ENCODE data around the gene POLRMT.

DNA sequence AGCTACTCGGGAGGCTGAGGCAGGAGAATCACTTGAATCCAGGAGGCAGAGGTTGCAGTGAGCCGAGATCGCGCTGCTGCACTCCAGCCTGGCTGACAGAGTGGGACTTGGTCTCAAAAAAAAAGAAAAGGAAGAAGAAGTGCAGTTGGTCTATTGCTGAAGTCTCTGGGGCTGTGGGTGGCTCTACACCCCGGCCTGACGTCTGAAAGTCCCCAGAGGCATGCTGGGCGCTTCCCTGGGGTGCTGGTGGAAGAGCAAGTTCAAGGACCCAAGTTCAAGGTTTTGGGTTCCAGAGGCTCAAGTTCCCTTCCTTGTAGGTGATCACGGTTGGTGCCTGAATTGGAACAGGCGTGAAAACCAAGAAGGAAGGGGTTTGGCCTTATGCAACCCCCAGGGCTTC is 39.8 kb downstream of the POLRMT start:
- TF ChIP-seq, protein P1, sequence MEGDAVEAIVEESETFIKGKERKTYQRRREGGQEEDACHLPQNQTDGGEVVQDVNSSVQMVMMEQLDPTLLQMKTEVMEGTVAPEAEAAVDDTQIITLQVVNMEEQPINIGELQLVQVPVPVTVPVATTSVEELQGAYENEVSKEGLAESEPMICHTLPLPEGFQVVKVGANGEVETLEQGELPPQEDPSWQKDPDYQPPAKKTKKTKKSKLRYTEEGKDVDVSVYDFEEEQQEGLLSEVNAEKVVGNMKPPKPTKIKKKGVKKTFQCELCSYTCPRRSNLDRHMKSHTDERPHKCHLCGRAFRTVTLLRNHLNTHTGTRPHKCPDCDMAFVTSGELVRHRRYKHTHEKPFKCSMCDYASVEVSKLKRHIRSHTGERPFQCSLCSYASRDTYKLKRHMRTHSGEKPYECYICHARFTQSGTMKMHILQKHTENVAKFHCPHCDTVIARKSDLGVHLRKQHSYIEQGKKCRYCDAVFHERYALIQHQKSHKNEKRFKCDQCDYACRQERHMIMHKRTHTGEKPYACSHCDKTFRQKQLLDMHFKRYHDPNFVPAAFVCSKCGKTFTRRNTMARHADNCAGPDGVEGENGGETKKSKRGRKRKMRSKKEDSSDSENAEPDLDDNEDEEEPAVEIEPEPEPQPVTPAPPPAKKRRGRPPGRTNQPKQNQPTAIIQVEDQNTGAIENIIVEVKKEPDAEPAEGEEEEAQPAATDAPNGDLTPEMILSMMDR (IDR thresholded peaks at IDR 0.05): no peak
- no peak for TF ChIP-seq EP300 (IDR thresholded peaks at IDR 0.05; ENCODE audit: borderline replicate concordance in 1 of 2, low read depth in 1 of 2, low read length in 1 of 2)
- no peak for TF ChIP-seq GABPA (IDR thresholded peaks at IDR 0.05; ENCODE audit: low read depth)
- TF ChIP-seq, protein P2, sequence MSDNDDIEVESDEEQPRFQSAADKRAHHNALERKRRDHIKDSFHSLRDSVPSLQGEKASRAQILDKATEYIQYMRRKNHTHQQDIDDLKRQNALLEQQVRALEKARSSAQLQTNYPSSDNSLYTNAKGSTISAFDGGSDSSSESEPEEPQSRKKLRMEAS (IDR thresholded peaks at IDR 0.05; ENCODE audit: low read depth): no peak
- no peak for TF ChIP-seq SIN3A (IDR thresholded peaks at IDR 0.05; ENCODE audit: borderline replicate concordance, low read depth, low read length)
- TF ChIP-seq YY1 (IDR thresholded peaks at IDR 0.05; ENCODE audit: low read depth): no peak
- TF ChIP-seq RXRA (IDR thresholded peaks at IDR 0.05; ENCODE audit: borderline replicate concordance, low read depth): no peak
- TF ChIP-seq SMC3 (IDR thresholded peaks at IDR 0.05; ENCODE audit: low read depth, low read length): no peak
- TF ChIP-seq EZH2phosphoT487 (IDR thresholded peaks at IDR 0.05; ENCODE audit: borderline replicate concordance, low read depth): no peak
- no peak for TF ChIP-seq TCF12 (IDR thresholded peaks at IDR 0.05)
- TF ChIP-seq RFX5 (IDR thresholded peaks at IDR 0.05; ENCODE audit: low read length): no peak
- TF ChIP-seq TAF1 (IDR thresholded peaks at IDR 0.05; ENCODE audit: borderline replicate concordance, low read depth, low read length): no peak
- TF ChIP-seq MXI1 (IDR thresholded peaks at IDR 0.05; ENCODE audit: low read depth, low read length): no peak
- TF ChIP-seq, protein P3, sequence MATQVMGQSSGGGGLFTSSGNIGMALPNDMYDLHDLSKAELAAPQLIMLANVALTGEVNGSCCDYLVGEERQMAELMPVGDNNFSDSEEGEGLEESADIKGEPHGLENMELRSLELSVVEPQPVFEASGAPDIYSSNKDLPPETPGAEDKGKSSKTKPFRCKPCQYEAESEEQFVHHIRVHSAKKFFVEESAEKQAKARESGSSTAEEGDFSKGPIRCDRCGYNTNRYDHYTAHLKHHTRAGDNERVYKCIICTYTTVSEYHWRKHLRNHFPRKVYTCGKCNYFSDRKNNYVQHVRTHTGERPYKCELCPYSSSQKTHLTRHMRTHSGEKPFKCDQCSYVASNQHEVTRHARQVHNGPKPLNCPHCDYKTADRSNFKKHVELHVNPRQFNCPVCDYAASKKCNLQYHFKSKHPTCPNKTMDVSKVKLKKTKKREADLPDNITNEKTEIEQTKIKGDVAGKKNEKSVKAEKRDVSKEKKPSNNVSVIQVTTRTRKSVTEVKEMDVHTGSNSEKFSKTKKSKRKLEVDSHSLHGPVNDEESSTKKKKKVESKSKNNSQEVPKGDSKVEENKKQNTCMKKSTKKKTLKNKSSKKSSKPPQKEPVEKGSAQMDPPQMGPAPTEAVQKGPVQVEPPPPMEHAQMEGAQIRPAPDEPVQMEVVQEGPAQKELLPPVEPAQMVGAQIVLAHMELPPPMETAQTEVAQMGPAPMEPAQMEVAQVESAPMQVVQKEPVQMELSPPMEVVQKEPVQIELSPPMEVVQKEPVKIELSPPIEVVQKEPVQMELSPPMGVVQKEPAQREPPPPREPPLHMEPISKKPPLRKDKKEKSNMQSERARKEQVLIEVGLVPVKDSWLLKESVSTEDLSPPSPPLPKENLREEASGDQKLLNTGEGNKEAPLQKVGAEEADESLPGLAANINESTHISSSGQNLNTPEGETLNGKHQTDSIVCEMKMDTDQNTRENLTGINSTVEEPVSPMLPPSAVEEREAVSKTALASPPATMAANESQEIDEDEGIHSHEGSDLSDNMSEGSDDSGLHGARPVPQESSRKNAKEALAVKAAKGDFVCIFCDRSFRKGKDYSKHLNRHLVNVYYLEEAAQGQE (IDR thresholded peaks at IDR 0.05; ENCODE audit: low read depth, low read length): no peak

Data from SK-N-SH (cell line).